RKO (cell line): Measurements from ENCODE around the gene KCNMA1.

Experiments
- DNase-seq: peaks from one replicate; pipeline ENCODE4 v3.0.0-alpha.2; 2016; ENCODE audit warnings: low spot score

The KCNMA1 gene

GRCh38 chr10:77631241-77631640 is 6.4 kb downstream of the KCNMA1 start:
- no peak for DNase-seq

GRCh38 chr10:77630507-77630848 is 7.1 kb downstream of the KCNMA1 start:
- no peak for DNase-seq

DNA sequence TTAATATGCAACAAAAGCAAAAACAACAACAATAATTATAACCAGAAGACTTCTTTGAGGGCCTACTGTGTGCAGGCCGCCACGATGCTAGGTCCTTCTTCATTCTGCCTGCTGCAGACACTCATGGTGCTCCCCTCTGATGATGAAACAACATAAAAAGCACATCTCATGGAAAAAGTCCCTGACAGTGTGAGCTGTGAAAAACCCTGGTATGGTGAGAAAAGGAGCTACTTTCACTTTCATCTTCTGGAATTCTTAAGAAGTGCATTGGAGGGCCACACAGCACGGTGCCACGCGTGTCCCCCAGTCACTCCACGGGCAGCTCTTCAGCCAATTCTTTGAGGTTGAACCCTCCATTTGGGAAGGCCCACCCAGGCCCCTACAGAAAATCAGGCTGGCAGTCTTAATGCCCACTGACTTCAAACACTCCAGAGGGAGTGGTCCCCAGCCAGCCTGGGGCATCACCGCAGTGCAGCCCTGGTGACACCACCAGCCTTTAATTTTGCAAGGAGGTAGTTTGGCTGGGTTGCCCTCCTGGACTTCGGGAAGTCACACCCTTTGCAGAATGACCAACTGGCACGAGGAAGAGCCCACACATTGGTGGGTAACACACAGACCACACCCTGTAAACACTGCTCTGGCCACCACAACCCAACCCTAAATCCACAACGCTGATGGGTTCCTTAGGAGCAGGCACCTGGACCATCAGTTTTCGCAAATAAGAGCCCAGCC is 7.7 kb downstream of the KCNMA1 start:
- no peak for DNase-seq

- DNase-seq = no peak
Measured at GRCh38 chr10:77628906-77629730, 8.5 kb downstream of the KCNMA1 start.

GRCh38 chr10:77626266-77626935 is 11.2 kb downstream of the KCNMA1 start:
- no peak for DNase-seq

GRCh38 chr10:77625379-77625778 is 12.2 kb downstream of the KCNMA1 start:
- no peak for DNase-seq

DNA sequence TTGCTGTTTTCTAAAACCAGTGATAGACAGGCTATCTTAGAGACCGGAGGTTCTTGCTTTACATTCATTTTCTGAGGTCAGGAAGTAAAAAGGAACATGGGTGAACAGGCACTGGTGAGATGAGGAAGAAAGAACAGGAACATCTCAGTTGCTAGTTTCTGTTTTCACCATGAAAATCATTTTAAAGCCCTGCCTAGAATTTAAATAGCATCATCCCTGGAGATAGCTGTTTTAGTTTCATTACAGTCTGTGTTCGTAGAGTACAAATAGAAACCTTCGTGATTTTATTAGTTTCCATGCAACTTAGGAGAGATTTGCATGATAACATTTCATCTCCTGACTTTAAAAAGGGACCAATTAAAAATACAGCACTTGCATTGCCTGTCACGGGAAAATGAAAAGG is 14.7 kb downstream of the KCNMA1 start:
- no peak for DNase-seq

DNA sequence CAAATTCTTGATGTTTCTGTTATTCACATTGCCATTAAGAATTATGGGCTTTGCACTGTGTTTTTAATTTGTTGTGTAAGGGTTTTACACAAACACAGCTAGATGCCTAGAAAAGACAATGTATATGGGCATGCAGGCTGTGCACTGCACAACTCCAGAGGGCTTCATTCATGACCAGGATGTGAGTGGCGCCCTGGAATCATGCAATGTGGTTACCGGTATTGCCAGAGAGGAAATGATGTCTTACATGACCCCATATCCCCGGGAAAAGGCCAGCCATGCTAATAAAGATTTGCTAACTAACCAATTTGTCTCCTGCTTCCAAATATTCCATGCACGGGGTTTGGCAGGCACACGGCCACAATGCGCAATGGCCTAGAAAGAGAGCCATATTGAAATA is 16.9 kb downstream of the KCNMA1 start:
- no peak for DNase-seq

DNA sequence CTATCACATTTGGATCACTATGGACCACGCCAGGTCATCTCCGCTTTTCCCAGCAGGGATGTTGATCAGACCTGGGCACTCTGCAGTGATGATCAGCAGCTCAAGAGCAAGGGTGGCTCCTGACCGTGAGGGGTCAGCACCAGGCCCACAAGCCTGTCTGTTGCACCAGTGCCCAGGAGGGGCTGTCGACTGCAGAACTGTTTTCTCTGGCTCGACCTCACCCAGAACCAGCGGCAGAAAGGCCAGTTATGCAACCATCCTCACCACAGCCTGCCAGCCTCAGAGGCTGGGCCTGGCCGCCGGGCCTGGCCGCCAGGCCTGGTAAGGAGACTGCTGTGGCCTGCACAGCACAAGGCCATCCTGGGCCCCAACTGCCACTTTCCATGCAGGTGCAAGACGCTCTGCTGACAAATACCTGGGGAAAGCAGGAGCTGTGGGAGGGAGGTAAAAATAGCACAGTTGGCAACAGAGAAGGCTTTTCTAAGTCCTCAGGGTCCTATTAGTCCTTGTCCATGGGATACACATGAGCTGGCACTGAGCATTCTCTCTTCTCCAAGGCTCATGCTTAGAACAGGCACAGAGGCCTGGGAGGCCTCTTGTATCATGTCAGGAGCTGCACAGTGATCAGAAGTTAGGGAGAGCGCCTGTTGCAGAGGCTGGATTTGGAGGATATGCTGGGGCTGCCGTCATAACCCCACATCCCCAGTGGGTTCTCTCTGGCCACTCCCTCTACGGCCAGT is 17.5 kb downstream of the KCNMA1 start:
- no peak for DNase-seq

DNA sequence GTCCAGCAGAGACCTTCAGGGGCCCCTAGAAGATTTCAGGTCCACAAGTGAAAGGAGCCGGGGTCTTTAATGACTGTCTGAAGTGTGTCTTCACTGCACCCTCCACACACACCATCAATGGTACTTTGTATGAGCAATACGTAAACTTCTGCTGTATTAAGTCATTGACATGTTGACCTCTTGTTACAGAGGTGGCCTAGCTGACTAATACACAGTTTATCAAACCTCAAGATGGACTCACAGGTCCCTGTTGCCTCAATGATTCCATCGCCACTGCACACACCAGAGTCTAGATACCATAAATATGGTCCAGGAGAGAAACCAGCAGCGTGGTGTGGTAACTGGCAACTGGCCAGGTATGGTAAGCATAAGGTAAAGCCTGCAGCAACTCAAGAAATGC is 19.5 kb downstream of the KCNMA1 start:
- no peak for DNase-seq

DNA sequence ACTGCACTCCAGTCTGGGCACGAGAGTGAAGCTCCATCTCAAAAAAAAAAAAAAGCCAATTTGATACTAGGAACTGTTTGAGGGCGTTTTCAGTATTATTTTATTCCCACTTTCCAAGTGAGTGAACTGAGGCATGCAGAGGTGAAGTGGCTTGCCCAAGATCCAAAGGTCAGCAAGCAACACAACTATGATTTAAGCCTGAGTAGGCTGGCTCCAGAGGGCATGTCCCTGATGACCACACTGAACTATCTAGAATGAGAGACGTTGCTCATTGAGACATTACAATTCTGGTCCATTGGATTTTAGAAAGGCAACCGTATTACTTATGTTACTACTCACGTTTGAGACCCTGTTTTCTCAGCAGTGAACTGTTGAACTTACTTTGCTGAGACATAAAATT is 20.8 kb downstream of the KCNMA1 start:
- no peak for DNase-seq

GRCh38 chr10:77614778-77615625 is 22.6 kb downstream of the KCNMA1 start:
- DNase-seq = no peak

DNA sequence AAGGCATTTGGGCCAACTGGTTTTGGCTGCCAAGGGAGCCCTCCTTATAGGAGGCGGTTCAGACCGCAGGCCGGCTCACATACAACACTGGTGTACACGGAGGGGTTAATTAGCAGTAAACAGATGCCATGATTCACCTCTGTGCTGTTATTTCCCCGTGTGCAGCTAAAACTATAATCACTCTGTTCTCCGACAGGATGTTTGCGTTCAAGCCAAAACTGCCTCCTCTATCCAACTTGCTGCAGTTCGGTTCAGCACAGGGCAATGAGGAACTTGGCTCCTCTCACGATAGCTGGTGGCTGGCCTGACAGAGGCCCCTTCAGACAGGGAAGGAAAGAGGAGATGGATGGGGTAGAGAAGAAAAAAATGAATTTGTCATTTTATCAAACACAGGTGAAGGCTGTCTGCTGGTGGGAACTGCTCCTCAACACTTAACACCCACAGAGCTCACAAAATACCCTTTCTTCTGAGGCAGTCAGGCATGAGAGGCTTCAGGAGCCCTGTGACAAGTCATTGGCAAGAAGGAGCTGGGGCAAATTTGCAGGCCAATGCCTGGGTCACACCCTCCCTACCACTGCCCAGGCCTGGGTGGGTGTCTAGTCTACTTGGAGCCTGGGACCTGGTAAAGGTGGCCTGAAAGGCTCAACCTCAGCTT is 24.0 kb downstream of the KCNMA1 start:
- DNase-seq = no peak

DNA sequence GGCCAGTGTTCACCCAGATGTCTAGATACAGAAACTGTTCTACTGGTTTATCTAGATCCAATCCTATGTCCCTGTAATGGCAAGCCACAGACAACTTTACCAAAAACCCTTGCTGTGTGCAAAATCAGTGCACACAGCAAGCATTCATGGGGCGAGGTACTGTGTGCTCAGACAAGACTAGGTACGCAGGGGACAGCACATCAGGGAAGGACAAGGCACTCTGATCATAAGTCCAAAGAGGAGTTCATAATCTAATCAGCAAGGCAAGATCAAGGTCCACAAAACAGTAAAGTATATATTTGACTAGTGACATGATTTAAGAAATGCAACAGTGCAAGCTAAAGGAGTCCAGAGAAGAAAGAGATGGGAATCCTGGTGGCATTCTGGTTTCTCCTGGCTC is 25.9 kb downstream of the KCNMA1 start:
- DNase-seq = no peak

DNA sequence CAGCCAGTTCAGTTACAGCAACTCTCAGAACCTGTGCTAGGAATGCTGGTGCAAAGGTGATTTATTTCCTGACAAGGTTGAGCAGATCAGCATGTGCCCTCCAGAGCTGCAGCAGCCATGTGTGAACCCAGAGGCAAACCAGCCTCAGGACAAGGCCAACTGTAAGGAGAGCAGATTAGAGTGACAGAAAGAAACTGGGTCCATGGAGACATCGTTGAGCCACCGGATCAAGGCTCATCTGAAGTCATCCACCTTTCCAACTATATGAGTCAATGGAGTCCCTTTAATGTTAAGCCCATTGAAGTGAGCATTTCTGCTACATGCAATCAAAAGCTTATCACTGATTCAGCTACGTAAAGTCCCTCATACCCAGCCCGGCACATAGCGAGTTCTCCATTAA is 26.4 kb downstream of the KCNMA1 start:
- DNase-seq = no peak

GRCh38 chr10:77609781-77610272 is 27.8 kb downstream of the KCNMA1 start:
- DNase-seq = no peak

- DNase-seq = no peak
Measured at GRCh38 chr10:77608281-77608680, 29.3 kb downstream of the KCNMA1 start.

GRCh38 chr10:77606751-77607150 is 30.9 kb downstream of the KCNMA1 start:
- DNase-seq = no peak

- no peak for DNase-seq
Measured at GRCh38 chr10:77605466-77605865, 32.1 kb downstream of the KCNMA1 start.

DNA sequence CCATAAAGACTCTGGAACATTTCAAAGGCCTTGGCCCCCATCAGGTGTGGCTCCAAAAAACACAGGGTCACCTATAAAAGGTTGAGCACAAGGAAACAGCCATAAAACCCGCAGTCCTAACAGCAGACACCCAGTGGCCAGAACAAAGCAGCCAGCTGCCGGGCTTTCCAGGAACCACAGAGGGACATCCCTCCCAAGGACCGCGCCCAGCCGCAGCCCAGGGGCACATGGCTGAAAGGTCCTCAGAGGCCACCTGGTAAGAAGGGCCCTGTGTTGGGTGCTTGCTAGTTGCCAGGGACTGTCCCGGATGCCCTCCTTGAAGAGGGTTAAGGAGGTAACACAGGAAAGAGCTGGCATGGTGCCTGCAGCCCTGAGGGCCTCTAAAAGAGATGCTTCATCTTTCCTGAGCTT is 32.7 kb downstream of the KCNMA1 start:
- no peak for DNase-seq

DNA sequence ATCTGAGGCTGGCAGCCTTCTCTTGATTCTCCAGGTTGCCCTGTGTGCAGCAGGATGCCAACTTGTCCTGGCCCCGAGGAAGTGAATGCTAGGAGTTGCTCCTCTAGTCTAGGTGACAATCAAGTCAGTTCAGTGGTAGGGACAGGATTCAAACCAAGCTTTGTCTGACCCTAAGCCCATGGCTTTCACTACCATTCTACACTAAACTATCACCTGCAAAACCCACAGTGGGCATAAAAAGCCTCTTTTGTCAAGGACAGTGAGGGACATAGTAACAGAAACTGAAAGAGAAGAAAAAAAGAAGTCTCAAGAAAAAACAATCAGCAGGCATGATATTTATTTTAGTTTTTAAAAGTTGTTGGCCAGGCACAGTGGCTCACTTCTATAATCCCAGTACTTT is 33.5 kb downstream of the KCNMA1 start:
- DNase-seq = no peak
